ENCODE data around the gene ANK2.

The ANK2 gene

GRCh38 chr4:113406723-113407016 lies 357.2 kb downstream of the ANK2 start:
- no peaks in the 10 kb centered on the region for H3K4me1 ChIP-seq (ENCODE audit: low read depth, poor library complexity, severe bottlenecking)
- no peak for TF ChIP-seq CTCF (conservative IDR thresholded peaks at IDR 0.05; ENCODE audit: low read depth, low read length)
- H3K79me2 ChIP-seq (ENCODE audit: insufficient read depth, low read depth): no peaks in the 10 kb centered on the region
- H3K36me3 ChIP-seq (ENCODE audit: insufficient read depth): no peaks in the 10 kb centered on the region
- no peak overlapping the region for H2AFZ ChIP-seq (ENCODE audit: low read depth)
- no peaks in the 10 kb centered on the region for H4K20me1 ChIP-seq (ENCODE audit: insufficient read depth)
- H3K4me3 ChIP-seq (IDR thresholded peaks at IDR 0.05; ENCODE audit: insufficient read depth, low read depth, low read length): no peak overlapping the region
- H3K27ac ChIP-seq: no peak overlapping the region
- no peak overlapping the region for H3K4me2 ChIP-seq
- H3K27me3 ChIP-seq (ENCODE audit: insufficient read depth, low read depth): no peaks in the 10 kb centered on the region
- H3K9ac ChIP-seq: no peak overlapping the region

GRCh38 chr4:113407409-113407808 lies 358.0 kb downstream of the ANK2 start:
- no peak overlapping the region for H2AFZ ChIP-seq (ENCODE audit: low read depth)
- no peak overlapping the region for H3K4me3 ChIP-seq (IDR thresholded peaks at IDR 0.05; ENCODE audit: insufficient read depth, low read depth, low read length)
- H3K4me2 ChIP-seq: no peak overlapping the region
- no peaks in the 10 kb centered on the region for H3K4me1 ChIP-seq (ENCODE audit: low read depth, poor library complexity, severe bottlenecking)
- no peaks in the 10 kb centered on the region for H4K20me1 ChIP-seq (ENCODE audit: insufficient read depth)
- no peaks in the 10 kb centered on the region for H3K79me2 ChIP-seq (ENCODE audit: insufficient read depth, low read depth)
- TF ChIP-seq CTCF (conservative IDR thresholded peaks at IDR 0.05; ENCODE audit: low read depth, low read length): no peak
- no peaks in the 10 kb centered on the region for H3K27me3 ChIP-seq (ENCODE audit: insufficient read depth, low read depth)
- H3K27ac ChIP-seq: no peak overlapping the region
- no peaks in the 10 kb centered on the region for H3K36me3 ChIP-seq (ENCODE audit: insufficient read depth)
- no peak overlapping the region for H3K9ac ChIP-seq

- Histone ChIP-seq H2AFZ (ENCODE audit: low read depth) (no peak overlapping the region), H3K4me2 (no peak overlapping the region), H3K27me3 (ENCODE audit: insufficient read depth, low read depth) (no peaks in the 10 kb centered on the region), H3K9ac (no peak overlapping the region), H3K4me1 (ENCODE audit: low read depth, poor library complexity, severe bottlenecking) (no peaks in the 10 kb centered on the region), H3K27ac (no peak overlapping the region), H3K79me2 (ENCODE audit: insufficient read depth, low read depth) (no peaks in the 10 kb centered on the region), H3K4me3 (IDR thresholded peaks at IDR 0.05; ENCODE audit: insufficient read depth, low read depth, low read length) (no peak overlapping the region), H3K36me3 (ENCODE audit: insufficient read depth) (no peaks in the 10 kb centered on the region), H4K20me1 (ENCODE audit: insufficient read depth) (no peaks in the 10 kb centered on the region)
- no peak for TF ChIP-seq CTCF (conservative IDR thresholded peaks at IDR 0.05; ENCODE audit: low read depth, low read length)
Observed at GRCh38 chr4:113409181-113409580, 359.7 kb downstream of the ANK2 start.

- H3K4me1 ChIP-seq (ENCODE audit: low read depth, poor library complexity, severe bottlenecking): no peaks in the 10 kb centered on the region
- H3K36me3 ChIP-seq (ENCODE audit: insufficient read depth): no peaks in the 10 kb centered on the region
- H3K4me3 ChIP-seq (IDR thresholded peaks at IDR 0.05; ENCODE audit: insufficient read depth, low read depth, low read length): no peak overlapping the region
- no peak overlapping the region for H3K9ac ChIP-seq
- no peaks in the 10 kb centered on the region for H3K79me2 ChIP-seq (ENCODE audit: insufficient read depth, low read depth)
- no peak overlapping the region for H2AFZ ChIP-seq (ENCODE audit: low read depth)
- H4K20me1 ChIP-seq (ENCODE audit: insufficient read depth): no peaks in the 10 kb centered on the region
- no peak overlapping the region for H3K4me2 ChIP-seq
- no peak overlapping the region for H3K27ac ChIP-seq
- no peaks in the 10 kb centered on the region for H3K27me3 ChIP-seq (ENCODE audit: insufficient read depth, low read depth)
- TF ChIP-seq CTCF (conservative IDR thresholded peaks at IDR 0.05; ENCODE audit: low read depth, low read length): no peak
Observed at GRCh38 chr4:113410686-113411085, 361.2 kb downstream of the ANK2 start.

GRCh38 chr4:113411496-113411938 lies 362.1 kb downstream of the ANK2 start:
- Histone ChIP-seq H3K36me3 (ENCODE audit: insufficient read depth) (no peaks in the 10 kb centered on the region), H3K79me2 (ENCODE audit: insufficient read depth, low read depth) (no peaks in the 10 kb centered on the region), H3K4me2 (no peak overlapping the region), H3K27ac (no peak overlapping the region), H3K4me3 (IDR thresholded peaks at IDR 0.05; ENCODE audit: insufficient read depth, low read depth, low read length) (no peak overlapping the region), H3K27me3 (ENCODE audit: insufficient read depth, low read depth) (no peaks in the 10 kb centered on the region), H3K9ac (no peak overlapping the region), H3K4me1 (ENCODE audit: low read depth, poor library complexity, severe bottlenecking) (no peaks in the 10 kb centered on the region), H2AFZ (ENCODE audit: low read depth) (no peak overlapping the region), H4K20me1 (ENCODE audit: insufficient read depth) (no peaks in the 10 kb centered on the region)
- TF ChIP-seq CTCF (conservative IDR thresholded peaks at IDR 0.05; ENCODE audit: low read depth, low read length): no peak
